Spleen (tissue), 11 donors: ENCODE results near the gene RSPO1. TPM values are rescaled to one million over a fixed set of nuclear protein-coding genes. Genes with fewer than 3 reads are reported as not detected.
A peak's percentile ranks its signal among the peaks of the same experiment; 100 is the strongest.

Source experiments
- DNase-seq: peaks from one replicate; pipeline ENCODE4 v3.0.0-alpha.2; 2020
- H3K27ac ChIP-seq, 8 donors: fragments of 200-600 bp; sonication (generic) in 7 of 8; 1 replicate in 4 of 8; 2 replicates in 4 of 8; pipeline versions ENCODE4 v1.5.0 to v1.8.0; 2016 to 2021; ENCODE audit warnings: inconsistent platforms in 4 of 8, mild to moderate bottlenecking in 4 of 8, moderate library complexity in 1 of 8
- H3K27me3 ChIP-seq, 7 donors: fragments of 200-600 bp; sonication (generic) in 6 of 7; replicated peaks in 1 of 7; 1 replicate in 4 of 7; 2 replicates in 3 of 7; pipeline versions ENCODE4 v1.5.0 to v1.8.0; 2016 to 2021; ENCODE audit warnings: inconsistent platforms in 3 of 7, mild to moderate bottlenecking in 1 of 7
- H3K36me3 ChIP-seq, 6 donors: fragments of 200-600 bp; sonication (generic) in 5 of 6; 1 replicate in 4 of 6; 2 replicates in 2 of 6; pipeline versions ENCODE4 v1.5.0 to v1.8.0; 2016 to 2021; ENCODE audit warnings: inconsistent platforms in 2 of 6
- H3K4me1 ChIP-seq, 6 donors: fragments of 200-600 bp; sonication (generic) in 5 of 6; 1 replicate in 3 of 6; 2 replicates in 3 of 6; pipeline versions ENCODE4 v1.5.0 to v1.8.0; 2016 to 2021; ENCODE audit warnings: inconsistent platforms in 3 of 6
- H3K4me3 ChIP-seq, 8 donors: fragments of 200-600 bp; sonication (generic) in 7 of 8; 1 replicate in 4 of 8; 2 replicates in 4 of 8; pipeline versions ENCODE4 v1.5.0 to v1.8.0; 2016 to 2021; ENCODE audit warnings: inconsistent platforms in 4 of 8, mild to moderate bottlenecking in 4 of 8, moderate library complexity in 2 of 8
- H3K9me3 ChIP-seq, 8 donors: fragments of 200-600 bp; sonication (generic) in 7 of 8; 1 replicate in 4 of 8; 2 replicates in 4 of 8; pipeline versions ENCODE4 v1.5.0 to v1.8.0; 2016 to 2021; ENCODE audit warnings: inconsistent platforms in 4 of 8
- CTCF ChIP-seq, 11 experiments: fragments of 200-600 bp in 7 of 11; fragments of 450-650 bp in 4 of 11; sonication (generic) in 4 of 11; IDR thresholded peaks in 8 of 11; conservative IDR thresholded peaks in 3 of 11; 1 replicate in 7 of 11; 2 replicates in 4 of 11; pipeline versions ENCODE4 v1.4.0 to v1.8.0; 2016 to 2021; ENCODE audit warnings: antibody characterized with exemption in 11 of 11, inconsistent platforms in 4 of 11, mild to moderate bottlenecking in 1 of 11
- POLR2A ChIP-seq, 3 donors: fragments of 450-650 bp; IDR thresholded peaks; one replicate each; pipeline ENCODE4 v1.5.1; 2017; ENCODE audit warnings: antibody characterized with exemption in 3 of 3, mild to moderate bottlenecking in 1 of 3
- POLR2AphosphoS5 ChIP-seq, 3 donors: sonication (generic); formaldehyde crosslinking; IDR thresholded peaks; one replicate each; pipeline ENCODE4 v1.5.1; 2017; ENCODE audit warnings: antibody characterized with exemption in 3 of 3
- WGBS, 5 donors: extraction: QIAGEN DNeasy Blood & Tissue Kit in 3 of 5; methylation state at CpG; one replicate each; pipeline versions ENCODE4 v1.1.5 to v1.1.7; 2013 to 2018; 5-methylcytosine and 5-hydroxymethylcytosine counted together
- intact Hi-C: fragments of 100-400 bp; cut with DNase I; formaldehyde crosslinking; loops from one replicate; pipeline ENCODE4 v1.15.0; 2023; ENCODE audit warnings: low total_unique reads
- polyA plus RNA-seq, 3 donors: library from polyadenylated mRNA; stranded (reverse); fragments of 200-250 nt; gene quantifications; one replicate each; pipeline ENCODE4 v1.2.1, GENCODE V29; 2013
- total RNA-seq, 7 donors: library from RNA; depleted of rRNA in 3 of 7; stranded (reverse); fragments of >200 nt in 3 of 7; fragmentation: NEBNext Ultra II Directional in 4 of 7; extraction: Animal tissue kit (Norgen Biotek cat#: 25700) in 4 of 7; gene quantifications; one replicate each; pipeline versions ENCODE4 v1.1.0 to v1.2.1, GENCODE V29; 2016 to 2021
- donor health status: healthy with polysubstance abuse.
- donor health status: DM: no; HTN: no; CAD: no; lungs with moderate emphysema.
- donor health status: DM: no; HTN: no; CAD: no.
- donor health status: Bipolar disorder and iron deficiency.
- donor health status: healthy.
- donor health status: DM: no; HTN: no; CAD: no.
- donor health status: DM: yes; HTN: yes; CAD: no.

RSPO1 gene
- total and polyA plus RNA-seq, 10 donors, result 0.20 to 1.0 (median 0.48) TPM; not detected in 1

GRCh38 chr1:37667023-37667671 lies 32.5 kb upstream of the RSPO1 start:
- Histone ChIP-seq H3K36me3 (no peaks in the 10 kb centered on the region), H3K27me3 (peaks cover 0 to 38% (median 0%) of the 10 kb centered on the region in 7 donors), H3K9me3 (no peaks in the 10 kb centered on the region), H3K4me3 (no peak overlapping the region), H3K27ac (no peak overlapping the region), H3K4me1 (no peaks in the 10 kb centered on the region)
- intact Hi-C loops, result no loop called here
- peak; percentile 64 for DNase-seq
- TF ChIP-seq POLR2AphosphoS5 (IDR thresholded peaks at IDR 0.05) (no peak), POLR2A (IDR thresholded peaks at IDR 0.05) (no peak), CTCF (IDR thresholded peaks at IDR 0.05 in 8 of 11, conservative IDR thresholded peaks at IDR 0.05 in 3 of 11) (no peak)
- 74 to 91% (median 82%) methylated on average over 15 to 17 of the region's 17 CpGs for WGBS, 5 donors

- Histone ChIP-seq H3K9me3 (no peaks in the 10 kb centered on the region), H3K27ac (no peak overlapping the region), H3K27me3 (peaks cover 0 to 34% (median 0%) of the 10 kb centered on the region in 7 donors), H3K4me1 (no peaks in the 10 kb centered on the region), H3K4me3 (no peak overlapping the region), H3K36me3 (no peaks in the 10 kb centered on the region)
- TF ChIP-seq CTCF (IDR thresholded peaks at IDR 0.05 in 8 of 11, conservative IDR thresholded peaks at IDR 0.05 in 3 of 11) (no peak), POLR2AphosphoS5 (IDR thresholded peaks at IDR 0.05) (no peak), POLR2A (IDR thresholded peaks at IDR 0.05) (no peak)
- peak; percentile 8 for DNase-seq
- 79 to 89% (median 87%) methylated on average over 11 of the region's 11 CpGs for WGBS, 5 donors
- intact Hi-C loops, result no loop called here
Measured at GRCh38 chr1:37666241-37666867, 31.7 kb upstream of the RSPO1 start.

DNA sequence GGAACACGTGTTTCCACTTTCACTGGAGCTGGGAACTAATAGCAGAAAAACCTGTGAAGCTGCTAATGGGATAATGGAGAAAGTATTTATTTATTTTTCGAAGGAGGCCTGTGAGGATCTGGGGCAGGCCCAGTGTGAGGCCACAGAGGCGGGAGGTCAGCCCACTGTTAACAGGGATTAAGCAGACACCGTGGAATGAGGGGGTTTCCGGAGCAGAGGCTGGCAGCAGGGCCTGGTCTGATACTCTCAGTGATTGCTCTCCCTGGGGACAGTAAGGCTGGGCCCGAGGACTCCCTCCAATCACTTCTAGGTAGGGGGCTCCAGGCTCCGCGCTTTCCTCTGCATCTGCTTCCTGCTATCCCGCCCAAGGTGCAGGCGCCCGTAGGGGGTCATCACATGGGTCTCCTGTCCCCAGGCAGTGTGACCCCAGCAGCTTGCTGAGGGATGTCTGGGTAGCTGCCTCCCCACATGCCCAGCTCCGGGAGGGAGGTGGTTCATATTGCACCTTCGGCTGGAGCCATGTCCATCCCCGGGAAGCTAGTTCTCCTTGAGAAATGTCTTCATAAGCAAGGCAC lies 28.8 kb upstream of the RSPO1 start:
- no peak overlapping the region for H3K4me3 ChIP-seq
- peaks cover 0 to 36% (median 0%) of the 10 kb centered on the region in 7 donors for H3K27me3 ChIP-seq
- H3K4me1 ChIP-seq, result no peaks in the 10 kb centered on the region
- no peaks in the 10 kb centered on the region for H3K9me3 ChIP-seq
- no peaks in the 10 kb centered on the region for H3K36me3 ChIP-seq
- 42 to 73% (median 59%) methylated on average over 6 to 14 of the region's 14 CpGs for WGBS, 5 donors
- TF ChIP-seq POLR2A (IDR thresholded peaks at IDR 0.05) (no peak), POLR2AphosphoS5 (IDR thresholded peaks at IDR 0.05) (no peak), CTCF (IDR thresholded peaks at IDR 0.05 in 8 of 11, conservative IDR thresholded peaks at IDR 0.05 in 3 of 11) (no peak)
- no peak overlapping the region for H3K27ac ChIP-seq
- no peak for DNase-seq
- intact Hi-C loops, result no loop called here
